Gastroesophageal sphincter (tissue), 4 donors: ENCODE results near the gene AP5M1. TPM values are rescaled to one million over a fixed set of nuclear protein-coding genes. Genes with fewer than 3 reads are reported as not detected.
"Not testable (repeated sequence)": the region's sequence is repeated elsewhere in the genome, so short reads cannot be mapped to it uniquely, and the experiment has no call there.

ENCODE experiments used
- ATAC-seq: fragments of 150-250 bp; one replicate; pipeline ENCODE4 v1.9.1; 2016; ENCODE audit warnings: mild to moderate bottlenecking, moderate library complexity
- H3K27ac ChIP-seq, 4 donors: fragments of 200-600 bp; sonication (generic) in 3 of 4; 1 replicate in 3 of 4; 2 replicates in 1 of 4; pipeline ENCODE4 v1.5.1; 2016 to 2019
- H3K27me3 ChIP-seq: fragments of 200-600 bp; sonication (generic); one replicate; pipeline ENCODE4 v1.5.1; 2019
- H3K36me3 ChIP-seq, 2 donors: fragments of 200-600 bp; sonication (generic); one replicate each; pipeline ENCODE4 v1.5.1; 2019; ENCODE audit warnings: control low read depth in 1 of 2
- H3K4me1 ChIP-seq, 3 donors: fragments of 200-600 bp; sonication (generic); 1 replicate in 2 of 3; 2 replicates in 1 of 3; pipeline ENCODE4 v1.5.1; 2016 to 2019; ENCODE audit warnings: control low read depth in 2 of 3
- H3K4me3 ChIP-seq, 2 donors: fragments of 200-600 bp; sonication (generic); one replicate each; pipeline ENCODE4 v1.5.1; 2019; ENCODE audit warnings: mild to moderate bottlenecking in 1 of 2, moderate library complexity in 1 of 2
- H3K9me3 ChIP-seq, 3 donors: fragments of 200-600 bp; sonication (generic); one replicate each; pipeline ENCODE4 v1.5.1; 2017 to 2019; ENCODE audit warnings: control low read depth in 2 of 3
- EP300 ChIP-seq: sonication (generic); formaldehyde crosslinking; IDR thresholded peaks from one replicate; pipeline ENCODE4 v1.6.1; 2017; ENCODE audit warnings: antibody characterized with exemption, mild to moderate bottlenecking
- POLR2A ChIP-seq, 2 donors: fragments of 450-650 bp; IDR thresholded peaks; one replicate each; pipeline ENCODE4 v1.6.1; 2017; ENCODE audit warnings: antibody characterized with exemption in 2 of 2, mild to moderate bottlenecking in 2 of 2, moderate library complexity in 1 of 2
- POLR2AphosphoS5 ChIP-seq: sonication (generic); formaldehyde crosslinking; IDR thresholded peaks from one replicate; pipeline ENCODE4 v1.6.1; 2017; ENCODE audit warnings: antibody characterized with exemption
- WGBS, 2 donors: methylation state at CpG; one replicate each; pipeline ENCODE4 v1.1.5; 2018; ENCODE audit warnings: low coverage in 1 of 2; 5-methylcytosine and 5-hydroxymethylcytosine counted together
- total RNA-seq, 4 donors: library from RNA; depleted of rRNA; stranded (reverse); fragments of >200 nt; gene quantifications; one replicate each; pipeline ENCODE4 v1.1.0, GENCODE V29; 2016
- TF ChIP-seq, protein P1 (sequence below), 4 experiments: fragments of 200-600 bp in 2 of 4; fragments of 450-650 bp in 2 of 4; sonication (generic) in 1 of 4; IDR thresholded peaks; one replicate each; pipeline ENCODE4 v1.5.1; 2017 to 2019; ENCODE audit warnings: antibody characterized with exemption in 4 of 4, mild to moderate bottlenecking in 2 of 4, moderate library complexity in 2 of 4

The AP5M1 gene
- total RNA-seq, 4 donors from 2014 or later, result 23.2 to 37.8 (median 30.5) TPM

DNA sequence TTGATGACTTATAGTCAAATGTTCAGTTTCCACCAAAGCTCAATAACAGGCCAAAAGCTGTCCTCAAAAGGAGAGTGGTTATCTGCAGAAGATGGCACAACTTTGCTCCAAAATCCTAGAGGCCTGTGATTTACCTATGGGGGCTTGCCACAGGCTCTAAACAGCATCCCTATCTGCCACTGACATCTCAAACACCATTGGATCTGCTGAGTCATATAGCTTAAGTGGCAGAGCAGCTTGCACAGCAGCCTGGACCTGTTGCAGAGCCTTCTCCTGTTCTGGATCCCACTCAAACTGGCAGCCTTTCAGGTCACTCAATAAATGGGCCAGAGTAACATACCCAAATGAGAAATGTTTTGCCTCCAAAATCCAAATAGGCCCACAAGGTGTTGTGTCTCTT lies 61.1 kb downstream of the AP5M1 start:
- H3K4me1 ChIP-seq, result no peaks in the 10 kb centered on the region
- TF ChIP-seq EP300 (no peak), POLR2AphosphoS5 (no peak), POLR2A (IDR thresholded peaks at IDR 0.05) (no peak)
- TF ChIP-seq, protein P1, sequence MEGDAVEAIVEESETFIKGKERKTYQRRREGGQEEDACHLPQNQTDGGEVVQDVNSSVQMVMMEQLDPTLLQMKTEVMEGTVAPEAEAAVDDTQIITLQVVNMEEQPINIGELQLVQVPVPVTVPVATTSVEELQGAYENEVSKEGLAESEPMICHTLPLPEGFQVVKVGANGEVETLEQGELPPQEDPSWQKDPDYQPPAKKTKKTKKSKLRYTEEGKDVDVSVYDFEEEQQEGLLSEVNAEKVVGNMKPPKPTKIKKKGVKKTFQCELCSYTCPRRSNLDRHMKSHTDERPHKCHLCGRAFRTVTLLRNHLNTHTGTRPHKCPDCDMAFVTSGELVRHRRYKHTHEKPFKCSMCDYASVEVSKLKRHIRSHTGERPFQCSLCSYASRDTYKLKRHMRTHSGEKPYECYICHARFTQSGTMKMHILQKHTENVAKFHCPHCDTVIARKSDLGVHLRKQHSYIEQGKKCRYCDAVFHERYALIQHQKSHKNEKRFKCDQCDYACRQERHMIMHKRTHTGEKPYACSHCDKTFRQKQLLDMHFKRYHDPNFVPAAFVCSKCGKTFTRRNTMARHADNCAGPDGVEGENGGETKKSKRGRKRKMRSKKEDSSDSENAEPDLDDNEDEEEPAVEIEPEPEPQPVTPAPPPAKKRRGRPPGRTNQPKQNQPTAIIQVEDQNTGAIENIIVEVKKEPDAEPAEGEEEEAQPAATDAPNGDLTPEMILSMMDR (IDR thresholded peaks at IDR 0.05), result no peak
- no peak overlapping the region for H3K4me3 ChIP-seq
- no peaks in the 10 kb centered on the region for H3K27me3 ChIP-seq
- H3K27ac ChIP-seq, result no peak overlapping the region
- no peak for ATAC-seq
- peaks cover 0 to 21% (median 0%) of the 10 kb centered on the region in 3 donors for H3K9me3 ChIP-seq
- no peaks in the 10 kb centered on the region for H3K36me3 ChIP-seq

DNA sequence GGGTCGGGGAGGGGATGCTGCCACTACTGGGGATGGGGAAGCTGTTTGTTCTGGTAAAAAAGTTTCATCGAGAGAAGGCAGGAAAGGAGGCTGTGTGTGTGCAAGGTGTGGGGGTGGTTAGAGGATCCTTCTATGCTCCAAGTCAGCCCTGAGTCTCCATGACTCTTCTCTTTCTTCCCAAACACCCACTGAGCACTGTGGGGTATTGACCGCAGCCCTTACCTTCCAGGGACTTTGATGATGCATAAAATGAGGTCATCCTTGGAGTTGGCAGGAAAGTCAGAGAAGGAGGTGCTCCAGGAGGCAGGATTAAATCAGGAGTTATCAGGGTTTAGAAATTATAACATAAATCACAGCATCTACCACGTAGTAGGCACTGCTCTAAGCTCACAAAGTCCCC lies 63.7 kb downstream of the AP5M1 start:
- WGBS, 2 donors, result 83 to 87% methylated on average over 1 to 3 of the region's 4 CpGs
- not testable (repeated sequence) for H3K4me1 ChIP-seq, H3K36me3 ChIP-seq

DNA sequence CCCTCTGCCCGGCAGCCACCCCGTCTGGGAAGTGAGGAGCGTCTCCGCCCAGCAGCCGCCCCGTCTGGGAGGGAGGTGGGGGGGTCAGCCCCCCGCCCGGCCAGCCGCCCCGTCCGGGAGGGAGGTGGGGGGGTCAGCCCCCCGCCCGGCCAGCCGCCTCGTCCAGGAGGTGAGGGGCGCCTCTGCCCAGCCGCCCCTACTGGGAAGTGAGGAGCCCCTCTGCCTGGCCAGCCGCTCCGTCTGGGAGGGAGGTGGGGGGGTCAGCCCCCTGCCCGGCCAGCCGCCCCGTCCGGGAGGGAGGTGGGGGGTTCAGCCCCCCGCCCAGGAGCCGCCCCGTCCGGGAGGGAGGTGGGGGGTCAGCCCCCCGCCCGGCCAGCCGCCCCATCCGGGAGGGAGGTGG lies 65.0 kb downstream of the AP5M1 start:
- ATAC-seq, H3K27ac ChIP-seq, H3K27me3 ChIP-seq, H3K4me1 ChIP-seq, H3K4me3 ChIP-seq, H3K36me3 ChIP-seq: not testable (repeated sequence)
- H3K9me3 ChIP-seq, result peaks cover 0 to 35% (median 0%) of the 10 kb centered on the region in 3 donors
- WGBS, 2 donors, result no CpG with 5 or more reads among the region's 31 CpGs

More for the DNA sequence above, 63.7 kb downstream of the AP5M1 start:
- H3K27me3 ChIP-seq, ATAC-seq, H3K4me3 ChIP-seq, H3K27ac ChIP-seq: not testable (repeated sequence)
- H3K9me3 ChIP-seq, result peaks cover 0 to 35% (median 0%) of the 10 kb centered on the region in 3 donors

DNA sequence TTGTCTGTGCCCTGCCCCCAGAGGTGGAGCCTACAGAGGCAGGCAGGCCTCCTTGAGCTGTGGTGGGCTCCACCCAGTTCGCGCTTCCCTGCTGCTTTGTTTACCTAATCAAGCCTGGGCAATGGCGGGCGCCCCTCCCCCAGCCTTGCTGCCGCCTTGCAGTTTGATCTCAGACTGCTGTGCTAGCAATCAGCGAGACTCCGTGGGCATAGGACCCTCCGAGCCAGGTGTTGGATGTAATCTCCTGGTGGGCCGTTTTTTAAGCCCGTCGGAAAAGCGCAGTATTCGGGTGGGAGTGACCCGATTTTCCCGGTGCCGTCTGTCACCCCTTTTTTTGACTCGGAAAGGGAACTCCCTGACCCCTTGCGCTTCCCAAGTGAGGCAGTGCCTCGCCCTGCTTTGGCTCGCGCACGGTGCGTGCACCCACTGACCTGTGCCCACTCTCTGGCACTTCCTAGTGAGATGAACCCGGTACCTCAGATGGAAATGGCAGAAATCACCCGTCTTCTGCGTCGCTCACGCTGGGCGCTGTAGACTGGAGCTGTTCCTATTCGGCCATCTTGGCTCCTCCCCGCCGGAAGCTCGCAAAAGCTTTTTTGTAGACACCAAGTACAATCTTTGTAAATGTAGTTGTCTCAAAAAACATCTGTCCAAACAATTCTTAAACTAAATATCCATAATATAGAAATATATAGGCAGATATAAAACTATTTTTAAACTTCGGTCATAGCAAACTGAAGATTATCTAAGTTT lies 75.0 kb downstream of the AP5M1 start:
- ATAC-seq, H3K9me3 ChIP-seq, H3K4me3 ChIP-seq, H3K27ac ChIP-seq, H3K27me3 ChIP-seq, H3K4me1 ChIP-seq, H3K36me3 ChIP-seq: not testable (repeated sequence)
- 84 to 92% methylated on average over 1 to 5 of the region's 34 CpGs for whole genome bisulfite sequencing, 2 donors

DNA sequence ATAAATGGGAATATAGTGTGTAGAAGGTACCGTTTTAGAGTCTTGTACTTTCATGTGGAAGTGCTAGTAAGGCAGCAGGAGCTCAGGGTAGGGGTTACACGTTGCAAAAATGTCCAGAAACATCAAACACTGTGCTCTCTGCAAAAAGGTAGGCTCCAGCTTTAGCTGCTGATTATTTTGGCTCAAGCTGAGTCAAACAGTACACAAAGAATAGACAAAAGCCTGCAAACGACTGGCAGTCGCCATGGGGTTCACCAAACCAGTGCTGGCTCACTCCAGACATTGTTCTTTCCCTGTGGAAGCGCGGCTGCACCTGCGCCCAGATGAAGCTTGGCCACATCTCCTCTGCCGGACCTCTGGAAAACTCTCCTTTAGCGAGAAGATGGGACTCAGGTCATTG lies 76.3 kb downstream of the AP5M1 start:
- no peaks in the 10 kb centered on the region for H3K4me1 ChIP-seq
- no peak for ATAC-seq
- H3K36me3 ChIP-seq, result no peaks in the 10 kb centered on the region
- TF ChIP-seq, protein P1 (IDR thresholded peaks at IDR 0.05), result no peak
- TF ChIP-seq POLR2AphosphoS5 (no peak), POLR2A (IDR thresholded peaks at IDR 0.05) (no peak), EP300 (no peak)
- peaks cover 0 to 9% (median 0%) of the 10 kb centered on the region in 3 donors for H3K9me3 ChIP-seq
- no peak overlapping the region for H3K27ac ChIP-seq
- WGBS, 2 donors, result 71 to 79% methylated on average over 7 to 9 of the region's 9 CpGs
- H3K4me3 ChIP-seq, result no peak overlapping the region
- peaks cover 7% of the 10 kb centered on the region for H3K27me3 ChIP-seq

DNA sequence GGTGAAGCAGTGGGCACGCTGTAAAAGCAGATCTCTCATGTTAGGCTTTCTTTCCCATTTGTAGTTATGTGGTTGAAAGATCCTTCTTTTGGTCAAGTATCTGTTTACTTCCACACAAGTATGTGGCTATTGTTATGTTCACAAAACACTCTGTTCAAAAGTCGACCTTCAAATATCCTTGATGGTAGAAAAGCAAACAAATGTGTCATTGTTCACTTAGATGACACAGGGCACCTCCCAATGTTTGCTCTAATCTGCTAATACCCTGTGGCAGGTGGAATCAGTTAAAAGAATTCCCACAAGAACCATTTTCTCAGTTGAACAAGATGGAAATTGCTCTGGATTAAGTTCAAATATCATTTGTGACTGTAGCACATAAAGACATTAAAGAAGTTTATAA lies 78.0 kb downstream of the AP5M1 start:
- Histone ChIP-seq H3K27ac (no peak overlapping the region), H3K36me3 (no peaks in the 10 kb centered on the region), H3K9me3 (peaks cover 0 to 9% (median 0%) of the 10 kb centered on the region in 3 donors), H3K4me1 (no peaks in the 10 kb centered on the region), H3K4me3 (no peak overlapping the region), H3K27me3 (peaks cover 7% of the 10 kb centered on the region)
- no peak for TF ChIP-seq POLR2AphosphoS5
- TF ChIP-seq POLR2A (IDR thresholded peaks at IDR 0.05), result no peak
- no peak for TF ChIP-seq EP300
- TF ChIP-seq, protein P1 (IDR thresholded peaks at IDR 0.05), result no peak
- no peak for ATAC-seq
- WGBS, 2 donors, result 14 to 66% methylated on average over 1 to 2 of the region's 2 CpGs

Other genes with a start within 250 kb of the AP5M1 start
- 10 to 100 TPM; 54.9 to 81.6 (median 68.5) TPM for gene EXOC5, start 66 bp upstream of the AP5M1 start, total RNA-seq
- 10 to 100 TPM; 17.8 to 32.9 (median 27.1) TPM for gene NAA30, start 121.6 kb downstream of the AP5M1 start, total RNA-seq
- gene CCDC198, start 224.9 kb downstream of the AP5M1 start, total RNA-seq, result not detected